ENCODE results near the gene GGA2. TPM values are rescaled to one million over a fixed set of nuclear protein-coding genes. Genes with fewer than 3 reads are reported as not detected.
"Not testable (repeated sequence)": the region's sequence is repeated elsewhere in the genome, so short reads cannot be mapped to it uniquely, and the experiment has no call there.

The GGA2 gene
- total and polyA plus RNA-seq, 2 donors (not counting 1 experiment from before 2014, with no cell fraction given): 19.5 to 29.6 TPM

DNA sequence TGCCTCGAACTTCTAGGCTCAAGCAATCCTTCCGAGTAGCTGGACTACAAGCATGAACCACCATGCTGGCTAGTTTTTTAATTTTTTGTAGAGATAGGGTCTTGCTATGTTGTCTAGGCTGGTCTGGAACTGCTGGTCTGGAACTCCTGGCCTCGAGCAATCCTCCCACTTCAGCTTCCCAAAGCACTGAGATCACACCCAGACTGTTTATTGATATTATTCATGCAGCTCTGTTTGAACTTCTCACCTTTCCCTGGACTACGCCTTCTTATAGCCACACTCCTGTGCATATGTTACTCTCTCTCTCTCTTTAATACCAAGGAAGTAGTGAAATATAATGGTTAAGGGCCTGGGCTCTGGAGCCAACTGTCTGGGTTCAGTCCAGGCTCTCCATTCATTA, 61.9 kb downstream of the GGA2 start:
- no peak overlapping the region for H3K4me3 ChIP-seq (replicated peaks in 1 of 4; ENCODE audit: control extremely low read depth in 1 of 4, insufficient read depth in 1 of 4, low read depth in 3 of 4, low read length in 4 of 4)
- peak in 1 of 2 donors; percentile 71 for DNase-seq (ENCODE audit: low read depth in 2 of 2)
- H4K20me1 ChIP-seq (ENCODE audit: control insufficient read depth, extremely low read depth, insufficient read depth, low read length): no peaks in the 10 kb centered on the region
- TF ChIP-seq, protein P1, sequence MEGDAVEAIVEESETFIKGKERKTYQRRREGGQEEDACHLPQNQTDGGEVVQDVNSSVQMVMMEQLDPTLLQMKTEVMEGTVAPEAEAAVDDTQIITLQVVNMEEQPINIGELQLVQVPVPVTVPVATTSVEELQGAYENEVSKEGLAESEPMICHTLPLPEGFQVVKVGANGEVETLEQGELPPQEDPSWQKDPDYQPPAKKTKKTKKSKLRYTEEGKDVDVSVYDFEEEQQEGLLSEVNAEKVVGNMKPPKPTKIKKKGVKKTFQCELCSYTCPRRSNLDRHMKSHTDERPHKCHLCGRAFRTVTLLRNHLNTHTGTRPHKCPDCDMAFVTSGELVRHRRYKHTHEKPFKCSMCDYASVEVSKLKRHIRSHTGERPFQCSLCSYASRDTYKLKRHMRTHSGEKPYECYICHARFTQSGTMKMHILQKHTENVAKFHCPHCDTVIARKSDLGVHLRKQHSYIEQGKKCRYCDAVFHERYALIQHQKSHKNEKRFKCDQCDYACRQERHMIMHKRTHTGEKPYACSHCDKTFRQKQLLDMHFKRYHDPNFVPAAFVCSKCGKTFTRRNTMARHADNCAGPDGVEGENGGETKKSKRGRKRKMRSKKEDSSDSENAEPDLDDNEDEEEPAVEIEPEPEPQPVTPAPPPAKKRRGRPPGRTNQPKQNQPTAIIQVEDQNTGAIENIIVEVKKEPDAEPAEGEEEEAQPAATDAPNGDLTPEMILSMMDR (conservative IDR thresholded peaks at IDR 0.05 in 1 of 2, IDR thresholded peaks at IDR 0.05 in 1 of 2; ENCODE audit: low read depth in 1 of 2, low read length in 2 of 2): no peak
- TF ChIP-seq EZH2 (IDR thresholded peaks at IDR 0.05; ENCODE audit: low read length, missing control alignments): no peak
- H3K79me2 ChIP-seq (ENCODE audit: control insufficient read depth, insufficient read depth, low read length): peaks cover 15% of the 10 kb centered on the region
- no peaks in the 10 kb centered on the region for H3K4me1 ChIP-seq (ENCODE audit: control insufficient read depth, extremely low read depth, insufficient read depth, low read length)
- H3K9me3 ChIP-seq (ENCODE audit: control insufficient read depth, insufficient read depth, low read depth, low read length): no peaks in the 10 kb centered on the region
- H2AFZ ChIP-seq (ENCODE audit: low read length): no peak overlapping the region
- no peaks in the 10 kb centered on the region for H3K27me3 ChIP-seq (ENCODE audit: control insufficient read depth, insufficient read depth, low read length)
- H3K4me2 ChIP-seq (ENCODE audit: extremely low read depth, insufficient read depth, low read length): no peak overlapping the region
- no peak overlapping the region for H3K9ac ChIP-seq (ENCODE audit: insufficient read depth, low read length)
- H3K36me3 ChIP-seq (ENCODE audit: control insufficient read depth, insufficient read depth, low read length): no peaks in the 10 kb centered on the region
- no peak overlapping the region for H3K27ac ChIP-seq (ENCODE audit: insufficient read depth, low read length)

DNA sequence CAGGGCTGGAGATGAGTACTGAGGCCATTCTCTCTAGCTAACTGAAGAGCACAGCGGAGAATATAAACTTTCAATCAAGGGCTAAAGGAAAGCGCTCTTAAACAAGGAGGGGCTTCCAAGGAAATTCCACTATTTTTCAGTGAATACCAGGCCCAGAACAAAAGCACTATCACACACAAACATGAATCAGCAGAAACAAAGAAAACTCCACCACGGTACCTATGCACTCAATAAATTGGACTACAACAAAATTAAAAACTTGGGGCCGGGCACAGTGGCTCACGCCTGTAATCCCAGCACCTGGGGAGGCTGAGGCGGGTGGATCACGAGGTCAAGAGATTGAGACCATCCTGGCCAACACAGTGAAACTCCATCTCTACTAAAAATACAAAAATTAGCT, 72.8 kb downstream of the GGA2 start:
- not testable (repeated sequence) for H4K20me1 ChIP-seq (ENCODE audit: control insufficient read depth, extremely low read depth, insufficient read depth, low read length); H3K36me3 ChIP-seq (ENCODE audit: control insufficient read depth, insufficient read depth, low read length); DNase-seq (ENCODE audit: low read depth in 2 of 2); H3K27me3 ChIP-seq (ENCODE audit: control insufficient read depth, insufficient read depth, low read length); H3K9ac ChIP-seq (ENCODE audit: insufficient read depth, low read length); H3K79me2 ChIP-seq (ENCODE audit: control insufficient read depth, insufficient read depth, low read length); H3K4me3 ChIP-seq (replicated peaks in 1 of 4; ENCODE audit: control extremely low read depth in 1 of 4, insufficient read depth in 1 of 4, low read depth in 3 of 4, low read length in 4 of 4); H3K4me2 ChIP-seq (ENCODE audit: extremely low read depth, insufficient read depth, low read length); H3K4me1 ChIP-seq (ENCODE audit: control insufficient read depth, extremely low read depth, insufficient read depth, low read length); H2AFZ ChIP-seq (ENCODE audit: low read length); H3K27ac ChIP-seq (ENCODE audit: insufficient read depth, low read length); H3K9me3 ChIP-seq (ENCODE audit: control insufficient read depth, insufficient read depth, low read depth, low read length)

DNA sequence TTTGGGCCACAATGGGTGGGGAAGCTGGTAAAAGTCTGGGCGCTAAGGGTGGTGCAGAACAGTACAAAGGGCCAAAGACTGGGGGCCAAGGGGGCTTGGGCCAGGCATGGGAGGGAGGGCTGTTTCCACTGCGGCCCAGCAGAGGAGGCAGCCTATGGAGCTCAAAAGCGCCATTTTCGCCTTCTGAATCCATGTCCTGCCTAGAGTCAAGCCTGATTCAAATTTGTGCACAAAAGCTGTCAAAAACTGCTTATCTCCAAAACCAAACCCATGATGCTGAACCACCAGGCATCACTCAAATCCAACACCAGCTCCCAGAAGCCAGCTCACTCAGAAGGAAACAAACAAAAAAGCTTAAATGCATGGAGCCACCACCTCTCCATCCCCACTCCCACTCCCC, 73.3 kb downstream of the GGA2 start:
- Histone ChIP-seq H4K20me1 (ENCODE audit: control insufficient read depth, extremely low read depth, insufficient read depth, low read length) (no peaks in the 10 kb centered on the region), H3K4me2 (ENCODE audit: extremely low read depth, insufficient read depth, low read length) (no peak overlapping the region), H3K36me3 (ENCODE audit: control insufficient read depth, insufficient read depth, low read length) (peaks cover 5% of the 10 kb centered on the region), H3K9ac (ENCODE audit: insufficient read depth, low read length) (no peak overlapping the region), H3K4me3 (replicated peaks in 1 of 4; ENCODE audit: control extremely low read depth in 1 of 4, insufficient read depth in 1 of 4, low read depth in 3 of 4, low read length in 4 of 4) (no peak overlapping the region), H2AFZ (ENCODE audit: low read length) (no peak overlapping the region), H3K27me3 (ENCODE audit: control insufficient read depth, insufficient read depth, low read length) (no peaks in the 10 kb centered on the region), H3K79me2 (ENCODE audit: control insufficient read depth, insufficient read depth, low read length) (no peaks in the 10 kb centered on the region), H3K4me1 (ENCODE audit: control insufficient read depth, extremely low read depth, insufficient read depth, low read length) (no peaks in the 10 kb centered on the region), H3K9me3 (ENCODE audit: control insufficient read depth, insufficient read depth, low read depth, low read length) (no peaks in the 10 kb centered on the region), H3K27ac (ENCODE audit: insufficient read depth, low read length) (no peak overlapping the region)
- DNase-seq (ENCODE audit: low read depth in 2 of 2): no peak
- TF ChIP-seq, protein P1 (conservative IDR thresholded peaks at IDR 0.05 in 1 of 2, IDR thresholded peaks at IDR 0.05 in 1 of 2; ENCODE audit: low read depth in 1 of 2, low read length in 2 of 2): no peak
- no peak for TF ChIP-seq EZH2 (IDR thresholded peaks at IDR 0.05; ENCODE audit: low read length, missing control alignments)
